ENCODE results near the gene FAM234B. TPM values are rescaled to one million over a fixed set of nuclear protein-coding genes. Genes with fewer than 3 reads are reported as not detected.
"Not testable (repeated sequence)": the region's sequence is repeated elsewhere in the genome, so short reads cannot be mapped to it uniquely, and the experiment has no call there.

Gene FAM234B
- total and polyA plus RNA-seq, 5 donors, result 1.1 to 4.6 (median 4.0) TPM

- no peaks in the 10 kb centered on the region for H3K4me1 ChIP-seq (ENCODE audit: control insufficient read depth, insufficient read depth, low read length)
- no peak overlapping the region for H3K27ac ChIP-seq (ENCODE audit: low read length)
- WGBS, result 73% methylated on average over 6 of the region's 6 CpGs
- peaks cover 2% of the 10 kb centered on the region for H3K9me3 ChIP-seq (ENCODE audit: control insufficient read depth, low read length)
- no peak for ATAC-seq
- H3K27me3 ChIP-seq (ENCODE audit: control insufficient read depth, insufficient read depth), result no peaks in the 10 kb centered on the region
- DNase-seq, result no peak
- no peak overlapping the region for H3K4me3 ChIP-seq (ENCODE audit: low read length)
- intact Hi-C loops (cut with DNase I), result no loop called here
These were observed 20.2 kb upstream of the FAM234B start for GRCh38 chr12:13023811-13024530.

GRCh38 chr12:13024531-13024916 is 19.7 kb upstream of the FAM234B start:
- DNase-seq, result no peak
- no peak overlapping the region for H3K4me3 ChIP-seq (ENCODE audit: low read length)
- intact Hi-C loops (cut with DNase I), result no loop called here
- peaks cover 2% of the 10 kb centered on the region for H3K9me3 ChIP-seq (ENCODE audit: control insufficient read depth, low read length)
- H3K4me1 ChIP-seq (ENCODE audit: control insufficient read depth, insufficient read depth, low read length), result no peaks in the 10 kb centered on the region
- no peak for ATAC-seq
- H3K27me3 ChIP-seq (ENCODE audit: control insufficient read depth, insufficient read depth), result no peaks in the 10 kb centered on the region
- H3K27ac ChIP-seq (ENCODE audit: low read length), result no peak overlapping the region
- whole genome bisulfite sequencing, result 77% methylated on average over 5 of the region's 5 CpGs

GRCh38 chr12:13026286-13026685 is 17.9 kb upstream of the FAM234B start:
- H3K27me3 ChIP-seq (ENCODE audit: control insufficient read depth, insufficient read depth), result no peaks in the 10 kb centered on the region
- H3K4me1 ChIP-seq (ENCODE audit: control insufficient read depth, insufficient read depth, low read length), result no peaks in the 10 kb centered on the region
- intact Hi-C loops (cut with DNase I), result no loop called here
- H3K4me3 ChIP-seq (ENCODE audit: low read length), result no peak overlapping the region
- H3K27ac ChIP-seq (ENCODE audit: low read length), result no peak overlapping the region
- H3K9me3 ChIP-seq (ENCODE audit: control insufficient read depth, low read length), result no peaks in the 10 kb centered on the region
- 58% methylated on average over 1 of the region's 1 CpG for WGBS
- DNase-seq (no peak), ATAC-seq (peak in 1 of 2 donors; percentile 19)

GRCh38 chr12:13027032-13027431 is 17.1 kb upstream of the FAM234B start:
- 71% methylated on average over 2 of the region's 2 CpGs for WGBS
- H3K27me3 ChIP-seq (ENCODE audit: control insufficient read depth, insufficient read depth), result no peaks in the 10 kb centered on the region
- H3K4me1 ChIP-seq (ENCODE audit: control insufficient read depth, insufficient read depth, low read length), result no peaks in the 10 kb centered on the region
- no peak overlapping the region for H3K27ac ChIP-seq (ENCODE audit: low read length)
- no peak overlapping the region for H3K4me3 ChIP-seq (ENCODE audit: low read length)
- intact Hi-C loops (cut with DNase I), result no loop called here
- no peaks in the 10 kb centered on the region for H3K9me3 ChIP-seq (ENCODE audit: control insufficient read depth, low read length)
- ATAC-seq (no peak), DNase-seq (no peak)

GRCh38 chr12:13027508-13027907 is 16.7 kb upstream of the FAM234B start:
- H3K27me3 ChIP-seq (ENCODE audit: control insufficient read depth, insufficient read depth), result no peaks in the 10 kb centered on the region
- H3K4me1 ChIP-seq (ENCODE audit: control insufficient read depth, insufficient read depth, low read length), result no peaks in the 10 kb centered on the region
- no peak overlapping the region for H3K27ac ChIP-seq (ENCODE audit: low read length)
- H3K4me3 ChIP-seq (ENCODE audit: low read length), result no peak overlapping the region
- no peaks in the 10 kb centered on the region for H3K9me3 ChIP-seq (ENCODE audit: control insufficient read depth, low read length)
- DNase-seq (no peak), ATAC-seq (no peak)
- intact Hi-C loops (cut with DNase I), result no loop called here

GRCh38 chr12:13028825-13029570 is 15.2 kb upstream of the FAM234B start:
- intact Hi-C loops (cut with DNase I), result no loop called here
- no peak overlapping the region for H3K27ac ChIP-seq (ENCODE audit: low read length)
- no peak for ATAC-seq
- WGBS, result 69% methylated on average over 4 of the region's 4 CpGs
- DNase-seq, result no peak
- no peaks in the 10 kb centered on the region for H3K27me3 ChIP-seq (ENCODE audit: control insufficient read depth, insufficient read depth)
- no peaks in the 10 kb centered on the region for H3K4me1 ChIP-seq (ENCODE audit: control insufficient read depth, insufficient read depth, low read length)
- no peak overlapping the region for H3K4me3 ChIP-seq (ENCODE audit: low read length)
- no peaks in the 10 kb centered on the region for H3K9me3 ChIP-seq (ENCODE audit: control insufficient read depth, low read length)

GRCh38 chr12:13030541-13031291 is 13.5 kb upstream of the FAM234B start:
- Histone ChIP-seq H3K27me3 (ENCODE audit: control insufficient read depth, insufficient read depth) (no peaks in the 10 kb centered on the region), H3K4me3 (ENCODE audit: low read length) (no peak overlapping the region), H3K4me1 (ENCODE audit: control insufficient read depth, insufficient read depth, low read length) (no peaks in the 10 kb centered on the region), H3K27ac (ENCODE audit: low read length) (no peak overlapping the region), H3K9me3 (ENCODE audit: control insufficient read depth, low read length) (no peaks in the 10 kb centered on the region)
- no peak for ATAC-seq
- no peak for DNase-seq
- intact Hi-C loops (cut with DNase I), result no loop called here
- WGBS, result 85% methylated on average over 9 of the region's 9 CpGs

GRCh38 chr12:13032164-13032563 is 12.0 kb upstream of the FAM234B start:
- Histone ChIP-seq H3K4me1 (ENCODE audit: control insufficient read depth, insufficient read depth, low read length) (no peaks in the 10 kb centered on the region), H3K27me3 (ENCODE audit: control insufficient read depth, insufficient read depth) (no peaks in the 10 kb centered on the region), H3K27ac (ENCODE audit: low read length) (no peak overlapping the region), H3K9me3 (ENCODE audit: control insufficient read depth, low read length) (no peaks in the 10 kb centered on the region), H3K4me3 (ENCODE audit: low read length) (no peak overlapping the region)
- 95% methylated on average over 2 of the region's 2 CpGs for WGBS
- no peak for ATAC-seq
- intact Hi-C loops (cut with DNase I), result no loop called here
- DNase-seq, result no peak

GRCh38 chr12:13033476-13033875 is 10.7 kb upstream of the FAM234B start:
- no peaks in the 10 kb centered on the region for H3K9me3 ChIP-seq (ENCODE audit: control insufficient read depth, low read length)
- DNase-seq (no peak), ATAC-seq (no peak)
- no peak overlapping the region for H3K4me3 ChIP-seq (ENCODE audit: low read length)
- H3K4me1 ChIP-seq (ENCODE audit: control insufficient read depth, insufficient read depth, low read length), result no peaks in the 10 kb centered on the region
- 78% methylated on average over 5 of the region's 5 CpGs for WGBS
- no peak overlapping the region for H3K27ac ChIP-seq (ENCODE audit: low read length)
- intact Hi-C loops (cut with DNase I), result no loop called here
- no peaks in the 10 kb centered on the region for H3K27me3 ChIP-seq (ENCODE audit: control insufficient read depth, insufficient read depth)

GRCh38 chr12:13035335-13035734 is 8.8 kb upstream of the FAM234B start:
- intact Hi-C loops (cut with DNase I); H3K27ac ChIP-seq (ENCODE audit: low read length); H3K9me3 ChIP-seq (ENCODE audit: control insufficient read depth, low read length); H3K27me3 ChIP-seq (ENCODE audit: control insufficient read depth, insufficient read depth); DNase-seq; H3K4me1 ChIP-seq (ENCODE audit: control insufficient read depth, insufficient read depth, low read length); ATAC-seq; H3K4me3 ChIP-seq (ENCODE audit: low read length): not testable (repeated sequence)
- WGBS, result 96% methylated on average over 5 of the region's 5 CpGs

GRCh38 chr12:13036881-13037280 is 7.3 kb upstream of the FAM234B start:
- 94% methylated on average over 3 of the region's 3 CpGs for WGBS
- H3K9me3 ChIP-seq (ENCODE audit: control insufficient read depth, low read length), result no peaks in the 10 kb centered on the region
- H3K4me1 ChIP-seq (ENCODE audit: control insufficient read depth, insufficient read depth, low read length), result no peaks in the 10 kb centered on the region
- no peaks in the 10 kb centered on the region for H3K27me3 ChIP-seq (ENCODE audit: control insufficient read depth, insufficient read depth)
- no peak for DNase-seq
- intact Hi-C loops (cut with DNase I), result no loop called here
- H3K4me3 ChIP-seq (ENCODE audit: low read length), result no peak overlapping the region
- no peak overlapping the region for H3K27ac ChIP-seq (ENCODE audit: low read length)
- ATAC-seq, result no peak
